Esophagus squamous epithelium (tissue), 5 donors: ENCODE data around the gene FAM222A. TPM values are rescaled to one million over a fixed set of nuclear protein-coding genes. Genes with fewer than 3 reads are reported as not detected.

Experiments
- DNase-seq: peaks from one replicate; lab custom pipeline; 2025; lab: John Stamatoyannopoulos, UW
- H3K27ac ChIP-seq, 4 donors: fragments of 200-600 bp; sonication (generic); one replicate each; pipeline ENCODE4 v1.5.1; 2016 to 2019; ENCODE audit warnings: mild to moderate bottlenecking in 1 of 4
- H3K27me3 ChIP-seq, 4 donors: fragments of 200-600 bp; sonication (generic); 1 replicate in 3 of 4; 2 replicates in 1 of 4; pipeline versions ENCODE4 v1.5.1 to v1.6.0; 2017 to 2021; ENCODE audit warnings: antibody characterized with exemption in 1 of 4
- H3K36me3 ChIP-seq, 3 donors: fragments of 200-600 bp; sonication (generic); one replicate each; pipeline ENCODE4 v1.5.1; 2016 to 2019
- H3K4me1 ChIP-seq, 3 donors: fragments of 200-600 bp; sonication (generic); one replicate each; pipeline ENCODE4 v1.5.1; 2017 to 2019
- H3K4me3 ChIP-seq, 4 donors: fragments of 200-600 bp; sonication (generic); 1 replicate in 3 of 4; 2 replicates in 1 of 4; pipeline ENCODE4 v1.5.1; 2016 to 2019; ENCODE audit warnings: mild to moderate bottlenecking in 2 of 4, moderate library complexity in 1 of 4
- H3K9me3 ChIP-seq, 3 donors: fragments of 200-600 bp; sonication (generic); one replicate each; pipeline ENCODE4 v1.5.1; 2016 to 2019
- CTCF ChIP-seq, 6 experiments: fragments of 450-650 bp in 4 of 6; fragments of 200-600 bp in 2 of 6; sonication (generic) in 2 of 6; IDR thresholded peaks; one replicate each; pipeline ENCODE4 v1.5.1; 2016 to 2019; ENCODE audit warnings: antibody characterized with exemption in 6 of 6, mild to moderate bottlenecking in 4 of 6, moderate library complexity in 4 of 6
- POLR2A ChIP-seq, 4 donors: fragments of 450-650 bp; IDR thresholded peaks; one replicate each; pipeline ENCODE4 v1.6.1; 2017; ENCODE audit warnings: antibody characterized with exemption in 4 of 4, mild to moderate bottlenecking in 4 of 4, moderate library complexity in 3 of 4
- WGBS, 2 donors: methylation state at CpG; one replicate each; pipeline ENCODE4 v1.1.5; 2018; 5-methylcytosine and 5-hydroxymethylcytosine counted together
- intact Hi-C: fragments of 100-400 bp; cut with DNase I; formaldehyde crosslinking; loops from one replicate; pipeline ENCODE4 v1.15.0; 2022
- total RNA-seq, 4 donors: library from RNA; depleted of rRNA; stranded (reverse); fragments of >200 nt; gene quantifications; one replicate each; pipeline ENCODE4 v1.1.0, GENCODE V29; 2016
- donor health status: DM: yes; HTN: yes; CAD: no.

FAM222A gene
- total RNA-seq, 4 donors from 2014 or later, result 0.57 to 9.3 (median 5.0) TPM

GRCh38 chr12:109706398-109706746 is 7.3 kb upstream of the FAM222A start:
- Histone ChIP-seq H3K27me3 (peaks cover 0 to 48% (median 0%) of the 10 kb centered on the region in 4 donors), H3K4me3 (no peak overlapping the region), H3K9me3 (no peaks in the 10 kb centered on the region), H3K4me1 (no peaks in the 10 kb centered on the region), H3K36me3 (no peaks in the 10 kb centered on the region), H3K27ac (no peak overlapping the region)
- WGBS, 2 donors, result 45 to 59% methylated on average over 2 of the region's 2 CpGs
- TF ChIP-seq POLR2A (IDR thresholded peaks at IDR 0.05), result no peak
- no peak for DNase-seq
- intact Hi-C loops, result no loop called here

GRCh38 chr12:109706747-109707469 is 6.7 kb upstream of the FAM222A start:
- DNase-seq, result no peak
- intact Hi-C loops, result no loop called here
- WGBS, 2 donors, result 30 to 46% methylated on average over 7 to 9 of the region's 10 CpGs
- Histone ChIP-seq H3K4me3 (no peak overlapping the region), H3K27me3 (peaks cover 0 to 53% (median 0%) of the 10 kb centered on the region in 4 donors), H3K4me1 (peaks cover 0 to 1% (median 0%) of the 10 kb centered on the region in 3 donors), H3K36me3 (no peaks in the 10 kb centered on the region), H3K27ac (no peak overlapping the region), H3K9me3 (no peaks in the 10 kb centered on the region)
- TF ChIP-seq POLR2A (IDR thresholded peaks at IDR 0.05) (no peak), CTCF (IDR thresholded peaks at IDR 0.05) (no peak)

GRCh38 chr12:109707470-109707821 is 6.2 kb upstream of the FAM222A start:
- intact Hi-C loops, result no loop called here
- no peak overlapping the region for H3K4me3 ChIP-seq
- H3K27ac ChIP-seq, result no peak overlapping the region
- 49 to 66% methylated on average over 4 of the region's 4 CpGs for WGBS, 2 donors
- peaks cover 0 to 7% (median 0%) of the 10 kb centered on the region in 3 donors for H3K4me1 ChIP-seq
- no peaks in the 10 kb centered on the region for H3K9me3 ChIP-seq
- TF ChIP-seq POLR2A (IDR thresholded peaks at IDR 0.05) (no peak), CTCF (IDR thresholded peaks at IDR 0.05) (no peak)
- H3K36me3 ChIP-seq, result no peaks in the 10 kb centered on the region
- H3K27me3 ChIP-seq, result peaks cover 0 to 58% (median 3%) of the 10 kb centered on the region in 4 donors
- no peak for DNase-seq

GRCh38 chr12:109708939-109709338 is 4.7 kb upstream of the FAM222A start:
- H3K27me3 ChIP-seq, result peaks cover 0 to 65% (median 5%) of the 10 kb centered on the region in 4 donors
- 55 to 59% methylated on average over 5 of the region's 5 CpGs for WGBS, 2 donors
- no peak for DNase-seq
- TF ChIP-seq CTCF (IDR thresholded peaks at IDR 0.05) (no peak), POLR2A (IDR thresholded peaks at IDR 0.05) (no peak)
- intact Hi-C loops, result no loop called here
- no peak overlapping the region for H3K27ac ChIP-seq
- no peaks in the 10 kb centered on the region for H3K36me3 ChIP-seq
- H3K9me3 ChIP-seq, result no peaks in the 10 kb centered on the region
- no peak overlapping the region for H3K4me3 ChIP-seq
- H3K4me1 ChIP-seq, result peaks cover 0 to 17% (median 0%) of the 10 kb centered on the region in 3 donors

GRCh38 chr12:109709401-109709991 is 4.1 kb upstream of the FAM222A start:
- 72 to 88% methylated on average over 11 of the region's 11 CpGs for WGBS, 2 donors
- peaks cover under 1 to 22% (median 5%) of the 10 kb centered on the region in 3 donors for H3K4me1 ChIP-seq
- intact Hi-C loops, result no loop called here

More at GRCh38 chr12:109709401-109709991, 4.1 kb upstream of the FAM222A start:
- TF ChIP-seq POLR2A (IDR thresholded peaks at IDR 0.05) (no peak), CTCF (IDR thresholded peaks at IDR 0.05) (no peak)
- Histone ChIP-seq H3K27ac (no peak overlapping the region), H3K4me3 (no peak overlapping the region), H3K9me3 (no peaks in the 10 kb centered on the region), H3K27me3 (peaks cover 0 to 67% (median 5%) of the 10 kb centered on the region in 4 donors), H3K36me3 (no peaks in the 10 kb centered on the region)
- DNase-seq, result no peak
